ENCODE results near the gene CDC37. TPM values are rescaled to one million over a fixed set of nuclear protein-coding genes. Genes with fewer than 3 reads are reported as not detected.
"Not testable (repeated sequence)": the region's sequence is repeated elsewhere in the genome, so short reads cannot be mapped to it uniquely, and the experiment has no call there.

CDC37 gene
- total and polyA plus RNA-seq, 11 donors = 108 to 282 (median 141) TPM

DNA sequence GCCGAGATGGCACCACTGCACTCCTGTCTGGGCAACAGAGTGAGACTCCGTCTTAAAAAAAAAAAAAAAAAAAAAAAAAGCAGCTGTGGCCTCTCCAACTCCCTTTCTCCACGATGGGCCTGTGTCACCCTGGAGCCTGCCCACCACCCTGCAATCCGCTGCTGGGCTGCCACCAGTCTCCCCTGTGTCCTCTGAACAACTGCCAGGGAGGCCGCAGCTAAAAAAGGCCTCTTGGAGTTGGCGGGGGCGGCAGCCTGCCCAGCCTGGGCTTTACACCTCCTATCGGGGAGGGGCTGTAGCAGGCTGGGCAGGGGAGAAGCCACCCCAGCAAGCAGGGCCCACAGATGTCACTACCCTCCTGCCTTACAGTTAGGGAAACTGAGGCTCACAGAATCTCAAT is 3.5 kb downstream of the CDC37 start:
- Histone ChIP-seq H3K4me1 (peaks cover 12 to 77% (median 55%) of the 10 kb centered on the region in 12 donors), H3K9me3 (no peaks in the 10 kb centered on the region), H3K27ac (peak overlapping the region in 11 of 12 donors; percentile 25 to 95 (median 72)), H3K4me3 (no peak overlapping the region), H3K36me3 (peaks cover 4 to 33% (median 13%) of the 10 kb centered on the region in 9 donors), H3K27me3 (peaks cover 0 to 8% (median 4%) of the 10 kb centered on the region in 9 donors)
- ATAC-seq (peak; percentile 8 to 33 (median 8)), DNase-seq (peak; percentile 65 to 84 (median 78))
- WGBS, 4 donors = 48 to 71% (median 56%) methylated on average over 6 to 8 of the region's 8 CpGs
- TF ChIP-seq POLR2A (IDR thresholded peaks at IDR 0.05) (no peak), CTCF (IDR thresholded peaks at IDR 0.05) (no peak)
- intact Hi-C loops (cut with DNase I) = loop anchor here in 6 of 10 donors (5.0 to 10.0 kb wide), 4 partner anchors 75 to 175 kb away; partner anchors contain the start of genes CDKN2D (in 5 of the 6) and KRI1 (in 5 of the 6)

DNA sequence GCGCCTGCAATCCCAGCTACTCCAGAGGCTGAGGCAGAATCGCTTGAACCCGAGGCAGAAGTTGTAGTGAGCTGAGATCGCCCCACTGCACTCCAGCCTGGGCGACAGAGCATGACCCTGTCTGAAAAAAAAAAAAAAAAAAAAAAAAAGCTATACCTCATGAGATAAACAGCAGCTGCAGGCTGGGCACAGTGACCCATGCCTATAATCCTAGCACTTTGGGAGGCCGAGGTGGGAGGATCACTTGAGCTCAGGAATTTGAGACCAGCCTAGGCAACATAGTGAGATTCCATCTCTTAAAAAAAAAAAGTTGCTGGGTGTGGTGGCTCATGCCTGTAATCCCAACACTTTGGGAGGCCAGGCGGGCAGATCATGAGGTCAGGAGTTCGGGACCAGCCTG is 4.0 kb downstream of the CDC37 start:
- H3K9me3 ChIP-seq; DNase-seq; intact Hi-C loops (cut with DNase I); H3K27me3 ChIP-seq; ATAC-seq; H3K4me3 ChIP-seq: not testable (repeated sequence)
- peaks cover 7 to 72% (median 49%) of the 10 kb centered on the region in 12 donors for H3K4me1 ChIP-seq
- peaks cover 5 to 38% (median 19%) of the 10 kb centered on the region in 9 donors for H3K36me3 ChIP-seq
- H3K27ac ChIP-seq = peak overlapping the region in 9 of 12 donors; percentile 41 to 95 (median 72)
- WGBS, 4 donors = 90 to 94% (median 92%) methylated on average over 8 of the region's 8 CpGs

DNA sequence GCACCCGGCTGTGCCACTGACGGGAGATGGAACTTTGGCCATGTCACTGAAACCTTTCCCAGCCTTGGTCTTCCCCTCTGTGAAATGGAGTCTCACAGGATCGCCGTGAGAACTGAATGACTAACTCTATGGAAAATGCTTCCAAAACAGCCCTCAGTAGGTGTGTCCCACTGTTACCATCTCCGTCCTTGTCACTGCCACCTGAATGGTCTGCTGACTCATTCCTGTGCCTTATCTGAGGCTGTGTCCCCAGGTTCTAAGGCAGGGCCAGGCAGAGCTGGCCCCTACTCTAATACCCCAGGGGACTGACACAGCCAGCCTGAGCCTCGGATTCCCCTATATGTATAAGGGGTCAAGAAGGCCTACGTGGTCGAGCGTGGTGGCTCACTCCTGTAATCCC is 4.5 kb downstream of the CDC37 start:
- Histone ChIP-seq H3K9me3 (no peaks in the 10 kb centered on the region), H3K27ac (peak overlapping the region in 9 of 12 donors; percentile 26 to 95 (median 65)), H3K27me3 (no peaks in the 10 kb centered on the region), H3K4me1 (peaks cover 5 to 67% (median 47%) of the 10 kb centered on the region in 12 donors), H3K36me3 (peaks cover 5 to 44% (median 24%) of the 10 kb centered on the region in 9 donors), H3K4me3 (no peak overlapping the region)
- TF ChIP-seq CTCF (IDR thresholded peaks at IDR 0.05) (no peak), POLR2A (IDR thresholded peaks at IDR 0.05) (no peak)
- intact Hi-C loops (cut with DNase I) = no loop called here
- DNase-seq (no peak), ATAC-seq (no peak)
- WGBS, 4 donors = 74 to 81% (median 77%) methylated on average over 9 of the region's 9 CpGs

DNA sequence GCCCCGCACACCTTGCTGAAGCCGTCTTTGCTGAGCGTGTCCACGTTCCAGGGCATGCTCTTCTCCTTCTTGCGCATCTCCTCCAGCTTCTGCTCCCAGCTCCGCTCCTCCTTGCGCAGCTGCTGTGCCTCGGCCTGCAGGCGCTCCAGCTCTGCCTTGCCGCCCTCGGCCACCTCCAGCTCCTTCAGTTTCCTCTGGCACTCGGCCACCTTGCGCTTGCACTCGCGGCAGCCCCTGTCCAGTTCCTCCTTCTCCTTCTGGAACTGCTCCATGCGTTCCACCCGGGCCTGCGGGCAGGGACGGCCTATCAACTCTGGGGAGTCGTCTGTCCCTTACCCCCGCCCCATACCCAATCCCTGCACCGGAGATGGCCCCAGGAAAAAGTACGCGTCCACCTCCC is 7.4 kb downstream of the CDC37 start:
- Histone ChIP-seq H3K4me1 (peaks cover 3 to 45% (median 30%) of the 10 kb centered on the region in 12 donors), H3K4me3 (no peak overlapping the region), H3K36me3 (peaks cover 5 to 69% (median 53%) of the 10 kb centered on the region in 9 donors), H3K27me3 (no peaks in the 10 kb centered on the region), H3K9me3 (no peaks in the 10 kb centered on the region), H3K27ac (no peak overlapping the region)
- DNase-seq = no peak
- intact Hi-C loops (cut with DNase I) = no loop called here
- TF ChIP-seq POLR2A (IDR thresholded peaks at IDR 0.05) (no peak), CTCF (IDR thresholded peaks at IDR 0.05) (no peak)
- WGBS, 4 donors = 65 to 80% (median 73%) methylated on average over 24 of the region's 24 CpGs
- no peak for ATAC-seq

GRCh38 chr19:10395436-10395835 is 7.9 kb downstream of the CDC37 start:
- DNase-seq = no peak
- ATAC-seq = no peak
- peaks cover 3 to 40% (median 26%) of the 10 kb centered on the region in 12 donors for H3K4me1 ChIP-seq
- H3K36me3 ChIP-seq = peaks cover 5 to 70% (median 55%) of the 10 kb centered on the region in 9 donors
- H3K9me3 ChIP-seq = no peaks in the 10 kb centered on the region
- TF ChIP-seq CTCF (IDR thresholded peaks at IDR 0.05) (no peak), POLR2A (IDR thresholded peaks at IDR 0.05) (no peak)
- H3K27ac ChIP-seq = no peak overlapping the region
- 94 to 96% (median 95%) methylated on average over 19 to 26 of the region's 26 CpGs for WGBS, 4 donors
- no peak overlapping the region for H3K4me3 ChIP-seq
- H3K27me3 ChIP-seq = no peaks in the 10 kb centered on the region
- intact Hi-C loops (cut with DNase I) = no loop called here

Data from heart left ventricle (tissue), 16 donors.